Measurements from ENCODE around the gene LSR.
A peak's percentile ranks its signal among the peaks of the same experiment; 100 is the strongest.

LSR gene

DNA sequence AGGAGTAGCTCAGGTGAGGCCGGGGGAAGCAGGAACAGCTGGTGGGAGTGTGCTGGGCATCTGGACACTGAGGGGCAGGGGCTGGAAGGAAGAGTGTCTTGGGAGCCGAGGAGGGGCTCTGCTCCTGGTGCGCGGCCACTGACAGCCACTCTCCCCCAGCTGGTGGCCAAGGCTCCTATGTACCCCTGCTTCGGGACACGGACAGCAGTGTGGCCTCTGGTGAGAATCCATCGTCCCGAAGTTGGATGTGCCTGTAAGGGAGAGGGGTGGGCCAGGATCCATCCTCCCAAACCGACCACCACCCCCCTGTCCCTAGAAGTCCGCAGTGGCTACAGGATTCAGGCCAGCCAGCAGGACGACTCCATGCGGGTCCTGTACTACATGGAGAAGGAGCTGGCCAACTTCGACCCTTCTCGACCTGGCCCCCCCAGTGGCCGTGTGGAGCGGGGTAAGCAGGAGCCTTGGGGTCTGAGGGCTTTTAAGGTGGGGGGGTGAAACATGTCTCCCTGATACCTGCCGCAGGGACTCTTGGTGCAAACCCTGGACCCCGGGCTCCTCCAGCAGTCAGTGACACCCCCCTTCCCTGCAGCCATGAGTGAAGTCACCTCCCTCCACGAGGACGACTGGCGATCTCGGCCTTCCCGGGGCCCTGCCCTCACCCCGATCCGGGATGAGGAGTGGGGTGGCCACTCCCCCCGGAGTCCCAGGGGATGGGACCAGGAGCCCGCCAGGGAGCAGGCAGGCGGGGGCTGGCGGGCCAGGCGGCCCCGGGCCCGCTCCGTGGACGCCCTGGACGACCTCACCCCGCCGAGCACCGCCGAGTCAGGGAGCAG lies 17.9 kb downstream of the LSR start:
- no peak for DNase-seq

DNA sequence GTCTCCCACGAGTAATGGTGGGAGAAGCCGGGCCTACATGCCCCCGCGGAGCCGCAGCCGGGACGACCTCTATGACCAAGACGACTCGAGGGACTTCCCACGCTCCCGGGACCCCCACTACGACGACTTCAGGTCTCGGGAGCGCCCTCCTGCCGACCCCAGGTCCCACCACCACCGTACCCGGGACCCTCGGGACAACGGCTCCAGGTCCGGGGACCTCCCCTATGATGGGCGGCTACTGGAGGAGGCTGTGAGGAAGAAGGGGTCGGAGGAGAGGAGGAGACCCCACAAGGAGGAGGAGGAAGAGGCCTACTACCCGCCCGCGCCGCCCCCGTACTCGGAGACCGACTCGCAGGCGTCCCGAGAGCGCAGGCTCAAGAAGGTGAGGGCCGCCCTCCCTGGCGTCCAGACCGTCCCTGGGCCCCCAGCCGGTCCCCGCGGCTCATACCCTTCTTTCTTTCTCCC lies 18.6 kb downstream of the LSR start:
- DNase-seq, result peak in 23 of 56 donors; percentile 29 to 74 (median 51)

DNA sequence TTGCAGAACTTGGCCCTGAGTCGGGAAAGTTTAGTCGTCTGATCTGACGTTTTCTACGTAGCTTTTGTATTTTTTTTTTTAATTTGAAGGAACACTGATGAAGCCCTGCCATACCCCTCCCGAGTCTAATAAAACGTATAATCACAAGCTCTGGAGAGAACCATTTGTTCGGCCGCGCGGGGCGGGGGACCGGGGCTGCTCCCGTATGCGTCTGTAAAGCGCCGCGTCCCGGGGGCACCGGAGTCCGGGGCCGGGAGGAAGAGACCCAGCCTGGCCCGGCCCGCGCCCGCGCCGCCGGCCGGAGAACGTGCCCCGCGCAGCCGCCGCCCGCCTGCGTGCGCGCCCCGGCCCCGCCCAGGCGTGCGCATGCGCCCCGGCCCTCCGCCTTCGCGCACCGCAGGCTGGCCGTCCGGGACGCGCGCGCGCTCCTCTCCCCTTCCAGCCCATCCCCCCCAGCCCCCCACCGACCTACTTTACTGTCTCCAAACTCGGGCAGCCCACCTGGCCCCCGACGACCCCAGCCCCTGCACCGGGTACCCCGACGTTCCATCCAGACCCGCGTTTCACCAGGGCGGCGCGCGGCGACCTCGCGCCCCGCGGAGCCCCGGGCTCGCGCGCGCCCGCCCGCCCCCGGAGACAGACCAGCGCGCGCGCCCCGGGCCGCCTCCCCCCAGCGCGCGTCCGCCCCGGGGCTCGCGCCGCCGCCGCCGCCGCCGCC lies 19.2 kb downstream of the LSR start:
- peak in 46 of 56 donors; percentile 27 to 80 (median 60) for DNase-seq

DNA sequence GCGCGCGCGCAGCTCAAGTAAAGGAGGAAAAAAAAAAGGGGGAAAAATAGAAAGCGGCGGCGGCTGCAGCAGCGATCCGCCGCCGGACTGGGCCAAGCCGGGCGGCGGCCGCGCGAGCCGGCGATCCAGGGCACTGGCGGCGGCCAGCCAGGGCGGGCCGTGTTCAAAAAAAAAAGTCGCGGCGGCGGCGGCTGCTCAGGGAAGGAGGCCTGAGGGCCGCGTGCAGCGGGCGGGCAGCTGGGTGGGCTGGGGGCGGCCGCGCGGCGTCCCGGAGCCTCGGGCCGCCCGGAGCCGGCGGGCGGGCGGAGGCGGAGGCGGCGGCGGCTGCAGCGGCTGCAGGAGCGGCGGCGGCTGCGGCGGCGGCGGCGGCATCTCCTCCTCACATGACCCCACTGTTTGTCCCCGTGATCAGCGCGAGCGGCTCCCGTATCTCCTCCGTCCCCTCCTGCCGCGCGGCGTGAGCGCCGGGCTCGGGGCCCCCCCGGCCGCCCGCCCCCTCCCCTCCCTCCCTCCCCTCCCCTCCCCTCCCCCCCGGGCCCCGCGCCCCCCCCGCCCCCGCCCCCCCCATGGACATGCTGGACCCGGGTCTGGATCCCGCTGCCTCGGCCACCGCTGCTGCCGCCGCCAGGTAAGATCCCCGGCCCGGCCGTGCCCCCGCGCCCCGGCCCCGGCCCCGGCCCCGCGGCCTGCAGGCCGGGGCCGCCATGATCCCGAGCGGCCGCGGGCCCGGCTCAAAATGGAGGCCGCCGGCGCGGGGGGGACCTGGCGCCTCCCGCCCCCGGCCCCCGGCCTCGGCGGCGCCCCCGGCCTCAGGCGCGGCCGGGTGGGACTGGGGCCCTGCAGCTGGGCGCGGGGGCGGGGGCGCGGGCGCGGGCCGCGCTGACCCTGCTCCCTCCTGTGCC lies 20.0 kb downstream of the LSR start, which contains the start of gene USF2:
USF2 (plus strand) TSS at position 427 of the 902 bp plus-strand sequence; CDS start at position 567, 140 bp downstream.
- peak in 48 of 56 donors; percentile 24 to 86 (median 64) for DNase-seq

DNA sequence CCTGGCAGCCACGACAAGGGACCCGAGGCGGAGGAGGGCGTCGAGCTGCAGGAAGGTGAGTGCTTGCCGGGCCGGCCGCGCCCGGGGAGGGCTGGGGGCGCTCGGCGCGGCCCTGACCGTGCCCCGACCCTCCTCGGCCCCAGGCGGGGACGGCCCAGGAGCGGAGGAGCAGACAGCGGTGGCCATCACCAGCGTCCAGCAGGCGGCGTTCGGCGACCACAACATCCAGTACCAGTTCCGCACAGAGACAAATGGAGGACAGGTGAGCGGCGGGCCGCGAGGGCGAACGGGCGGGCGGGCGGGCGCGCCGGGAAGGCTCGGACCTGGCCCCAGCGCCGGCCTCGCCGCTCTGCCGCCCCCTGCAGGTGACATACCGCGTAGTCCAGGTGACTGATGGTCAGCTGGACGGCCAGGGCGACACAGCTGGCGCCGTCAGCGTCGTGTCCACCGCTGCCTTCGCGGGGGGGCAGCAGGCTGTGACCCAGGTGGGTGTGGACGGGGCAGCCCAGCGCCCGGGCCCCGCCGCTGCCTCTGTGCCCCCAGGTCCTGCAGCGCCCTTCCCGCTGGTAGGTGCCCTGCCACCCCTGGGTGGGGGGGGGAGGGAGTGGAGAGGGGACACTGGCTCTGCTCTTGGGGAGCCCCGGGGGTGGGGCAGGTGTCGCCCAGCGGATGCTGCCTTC lies 20.8 kb downstream of the LSR start:
- DNase-seq, result peak in 53 of 56 donors; percentile 23 to 91 (median 73)

DNA sequence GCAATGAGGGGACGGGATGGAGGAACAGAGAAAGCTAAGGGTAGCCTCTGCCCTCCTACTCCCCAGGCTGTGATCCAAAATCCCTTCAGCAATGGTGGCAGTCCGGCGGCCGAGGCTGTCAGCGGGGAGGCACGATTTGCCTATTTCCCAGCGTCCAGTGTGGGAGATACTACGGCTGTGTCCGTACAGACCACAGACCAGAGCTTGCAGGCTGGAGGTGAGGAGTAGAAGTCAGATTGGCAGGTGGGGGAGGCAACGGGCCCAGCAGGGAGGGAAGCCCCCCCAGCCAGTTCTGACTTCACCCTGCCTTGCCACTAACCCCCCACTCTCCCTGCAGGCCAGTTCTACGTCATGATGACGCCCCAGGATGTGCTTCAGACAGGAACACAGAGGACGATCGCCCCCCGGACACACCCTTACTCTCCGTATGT lies 21.6 kb downstream of the LSR start:
- DNase-seq, result no peak

DNA sequence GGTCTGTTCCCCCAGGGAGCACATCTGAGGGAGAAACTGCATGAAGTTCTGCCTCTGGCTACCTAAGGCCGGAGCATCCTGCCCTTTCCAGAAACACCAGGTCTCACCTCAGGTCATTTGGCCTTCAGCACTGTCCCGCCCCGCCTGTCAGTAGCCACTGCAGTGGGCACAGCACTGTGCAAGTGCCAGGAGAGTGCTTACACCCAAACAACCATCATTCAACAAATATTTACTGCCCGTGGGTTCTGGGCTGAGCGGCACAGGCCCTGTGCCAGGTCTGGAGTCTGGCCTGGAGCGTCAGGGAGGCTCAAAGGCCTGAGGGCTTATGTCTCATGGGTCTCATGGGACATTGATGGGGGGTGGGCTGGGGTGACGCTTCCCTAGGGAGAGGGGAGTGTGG lies 22.7 kb downstream of the LSR start:
- no peak for DNase-seq

DNA sequence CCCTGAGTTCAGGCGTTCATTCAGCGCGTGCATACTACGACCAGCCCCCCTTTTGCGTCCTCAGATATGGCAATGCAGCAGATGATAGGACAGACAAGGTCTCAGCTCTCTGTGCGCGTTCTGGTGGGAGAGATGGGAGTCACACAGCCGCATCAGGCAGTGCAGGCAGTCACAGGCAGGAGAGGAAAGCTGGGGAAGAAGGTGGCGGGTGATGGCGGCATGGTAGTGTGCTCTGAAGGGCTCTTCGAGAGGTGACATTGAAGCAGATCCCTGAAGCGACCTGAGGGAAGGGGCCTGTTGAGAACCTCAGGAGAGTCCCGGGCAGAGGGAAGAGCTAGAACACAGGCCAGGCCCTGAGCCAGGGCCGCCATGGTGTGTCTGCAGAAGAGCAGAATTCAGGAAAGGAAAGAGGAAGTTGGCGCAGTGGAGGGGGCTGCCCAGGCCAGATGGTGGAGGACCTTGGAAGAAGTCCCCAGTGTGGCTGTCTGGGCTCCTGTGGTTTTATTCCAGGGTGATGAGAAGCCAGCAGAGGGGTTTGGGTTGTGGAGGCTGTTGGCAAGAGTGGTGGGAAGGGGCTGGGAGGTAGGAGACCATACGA lies 23.4 kb downstream of the LSR start:
- peak in 7 of 56 donors; percentile 12 to 41 (median 24) for DNase-seq

DNA sequence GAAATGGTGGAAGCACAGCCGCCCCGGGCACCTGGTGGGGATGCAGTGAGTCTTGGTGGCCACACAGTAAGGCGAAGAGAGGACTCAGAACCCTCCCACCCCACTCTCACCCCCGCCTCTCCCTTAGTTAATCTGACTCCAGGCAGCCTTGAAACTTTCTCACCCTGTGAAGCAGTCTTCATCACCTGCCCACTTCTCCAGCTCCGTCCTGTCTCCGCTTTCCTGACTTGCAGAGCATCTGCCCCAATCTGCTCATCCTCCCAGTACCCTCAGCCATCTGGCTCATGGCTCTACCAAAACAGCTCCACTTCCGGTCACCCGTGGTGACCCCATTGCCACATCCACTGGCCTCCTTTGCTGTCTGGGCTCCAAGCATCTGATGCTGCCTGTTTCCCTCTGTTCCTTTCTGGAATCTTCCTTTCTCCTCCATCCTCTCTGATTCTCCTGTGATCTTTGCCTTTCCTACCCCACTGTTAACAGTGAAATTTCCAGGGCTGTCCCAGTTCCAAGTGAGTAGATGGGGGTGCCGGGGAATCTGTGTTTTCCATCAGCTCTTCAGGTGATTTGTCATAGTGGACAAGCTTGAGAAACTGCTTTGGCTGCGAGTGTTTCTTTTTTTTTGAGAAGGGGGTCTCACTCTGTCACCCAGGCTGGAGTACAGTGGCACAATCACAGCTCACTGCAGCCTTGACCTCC lies 24.3 kb downstream of the LSR start:
- no peak for DNase-seq

DNA sequence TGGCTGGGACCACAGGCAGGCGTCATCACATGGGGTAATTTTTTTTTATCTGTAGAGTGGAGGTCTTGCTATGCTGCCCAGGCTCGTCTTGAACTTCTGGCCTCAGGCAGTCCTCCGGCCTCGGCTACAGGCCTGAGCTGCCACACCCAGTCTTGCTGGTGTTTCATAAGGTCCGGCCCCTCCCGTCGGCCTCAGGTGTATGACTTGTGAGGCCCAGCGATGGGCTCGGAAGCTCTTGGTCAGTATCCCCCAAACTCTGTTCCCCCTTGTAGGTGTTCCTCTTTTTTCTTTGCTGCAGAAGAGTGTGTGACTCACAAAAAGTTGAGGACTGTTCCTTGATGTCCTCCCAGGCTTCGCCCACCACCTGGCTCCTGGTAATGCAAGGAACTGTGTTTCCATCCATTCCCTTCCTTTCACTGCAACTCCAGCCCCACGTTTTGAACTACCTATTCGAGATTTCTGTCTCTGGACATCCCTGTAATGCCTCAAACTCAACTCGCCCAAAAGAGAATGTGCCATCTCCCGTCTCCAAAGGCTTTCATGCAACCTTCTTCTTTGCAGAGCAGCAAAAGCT lies 25.0 kb downstream of the LSR start:
- no peak for DNase-seq

DNA sequence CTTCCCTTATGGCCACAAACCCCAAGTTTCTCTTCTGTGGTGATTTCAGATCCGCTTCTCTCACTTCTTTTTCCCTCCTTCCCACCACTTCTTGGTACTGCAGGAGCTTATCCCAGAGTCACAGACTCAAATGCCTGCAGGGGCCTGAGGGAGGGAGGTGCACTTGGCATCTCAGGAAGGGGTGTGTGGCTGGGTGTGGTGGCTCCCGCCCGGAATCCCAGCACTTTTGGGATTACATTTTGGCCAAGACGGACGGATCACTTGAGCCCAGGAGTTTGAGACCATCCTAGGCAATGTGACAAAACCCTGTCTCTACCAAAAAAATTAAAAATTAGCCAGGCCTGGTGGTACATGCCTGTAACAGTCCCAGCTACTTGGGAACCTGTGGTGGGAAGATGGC lies 25.5 kb downstream of the LSR start:
- DNase-seq, result no peak

DNA sequence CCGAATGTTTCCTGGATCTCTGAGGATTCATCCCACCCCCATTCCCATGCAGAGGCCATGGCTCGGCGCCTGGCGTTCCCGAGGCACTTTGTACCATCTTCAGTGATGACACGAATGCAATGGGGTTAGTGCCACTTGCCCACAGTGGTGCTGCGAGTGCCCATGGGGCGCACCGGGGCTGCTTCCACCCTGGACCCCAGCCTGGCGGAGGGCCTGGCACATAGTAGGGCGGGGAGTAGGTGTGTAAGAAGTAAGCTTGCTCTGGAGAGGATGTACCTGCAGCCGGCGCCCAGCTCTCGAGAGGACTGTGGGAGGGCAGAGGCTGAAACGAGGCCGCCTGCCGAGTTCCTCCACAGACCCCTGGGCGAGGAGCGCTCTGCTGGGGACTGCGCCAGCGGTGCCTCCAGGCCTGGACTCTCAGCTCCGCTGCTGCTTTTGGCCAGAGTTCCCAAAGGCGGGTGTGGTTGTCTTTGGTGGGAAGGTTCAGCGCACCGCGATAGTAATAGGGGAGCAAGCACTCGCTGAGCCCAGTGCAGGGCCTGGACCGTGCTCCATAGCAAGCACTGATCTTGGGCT lies 28.0 kb downstream of the LSR start:
- no peak for DNase-seq

DNA sequence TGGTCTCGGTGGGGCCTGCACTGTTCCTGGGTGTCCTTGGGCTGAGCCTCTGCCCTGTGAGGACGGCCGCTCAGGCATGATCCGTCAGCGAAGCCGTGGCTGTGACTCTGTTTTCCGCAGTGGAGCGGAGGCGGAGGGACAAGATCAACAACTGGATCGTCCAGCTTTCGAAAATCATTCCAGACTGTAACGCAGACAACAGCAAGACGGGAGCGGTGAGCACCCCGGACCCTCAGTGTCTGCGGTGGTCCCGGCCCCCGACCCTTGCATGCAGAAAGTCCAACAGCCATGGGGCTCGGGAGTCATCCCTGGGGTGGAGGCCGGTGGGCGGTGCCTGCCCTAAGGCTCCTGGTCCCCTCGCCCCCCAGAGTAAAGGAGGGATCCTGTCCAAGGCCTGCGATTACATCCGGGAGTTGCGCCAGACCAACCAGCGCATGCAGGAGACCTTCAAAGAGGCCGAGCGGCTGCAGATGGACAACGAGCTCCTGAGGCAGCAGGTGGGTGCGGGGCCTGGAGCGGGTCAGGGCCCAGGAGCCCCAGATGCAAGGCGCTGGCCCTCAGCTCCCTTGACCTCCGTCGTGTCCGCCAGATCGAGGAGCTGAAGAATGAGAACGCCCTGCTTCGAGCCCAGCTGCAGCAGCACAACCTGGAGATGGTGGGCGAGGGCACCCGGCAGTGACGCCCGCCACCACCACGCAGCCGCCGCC lies 29.9 kb downstream of the LSR start:
- no peak for DNase-seq

DNA sequence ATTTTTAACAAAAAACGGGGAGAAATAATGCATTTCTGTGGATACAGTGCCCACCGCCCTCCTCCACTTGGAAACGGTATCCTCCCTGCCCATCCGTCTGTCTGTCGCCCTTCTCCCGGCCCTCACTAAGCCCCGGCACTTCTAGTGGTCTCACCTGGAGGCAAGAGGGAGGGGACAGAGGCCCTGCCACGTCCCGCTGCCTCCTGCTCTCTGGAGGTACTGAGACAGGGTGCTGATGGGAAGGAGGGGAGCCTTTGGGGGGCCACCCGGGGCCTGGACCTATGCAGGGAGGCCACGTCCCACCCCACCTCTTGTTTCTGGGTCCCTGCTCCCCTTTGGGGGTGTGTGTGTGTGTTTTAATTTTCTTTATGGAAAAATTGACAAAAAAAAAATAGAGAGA lies 30.6 kb downstream of the LSR start:
- DNase-seq, result no peak

DNA sequence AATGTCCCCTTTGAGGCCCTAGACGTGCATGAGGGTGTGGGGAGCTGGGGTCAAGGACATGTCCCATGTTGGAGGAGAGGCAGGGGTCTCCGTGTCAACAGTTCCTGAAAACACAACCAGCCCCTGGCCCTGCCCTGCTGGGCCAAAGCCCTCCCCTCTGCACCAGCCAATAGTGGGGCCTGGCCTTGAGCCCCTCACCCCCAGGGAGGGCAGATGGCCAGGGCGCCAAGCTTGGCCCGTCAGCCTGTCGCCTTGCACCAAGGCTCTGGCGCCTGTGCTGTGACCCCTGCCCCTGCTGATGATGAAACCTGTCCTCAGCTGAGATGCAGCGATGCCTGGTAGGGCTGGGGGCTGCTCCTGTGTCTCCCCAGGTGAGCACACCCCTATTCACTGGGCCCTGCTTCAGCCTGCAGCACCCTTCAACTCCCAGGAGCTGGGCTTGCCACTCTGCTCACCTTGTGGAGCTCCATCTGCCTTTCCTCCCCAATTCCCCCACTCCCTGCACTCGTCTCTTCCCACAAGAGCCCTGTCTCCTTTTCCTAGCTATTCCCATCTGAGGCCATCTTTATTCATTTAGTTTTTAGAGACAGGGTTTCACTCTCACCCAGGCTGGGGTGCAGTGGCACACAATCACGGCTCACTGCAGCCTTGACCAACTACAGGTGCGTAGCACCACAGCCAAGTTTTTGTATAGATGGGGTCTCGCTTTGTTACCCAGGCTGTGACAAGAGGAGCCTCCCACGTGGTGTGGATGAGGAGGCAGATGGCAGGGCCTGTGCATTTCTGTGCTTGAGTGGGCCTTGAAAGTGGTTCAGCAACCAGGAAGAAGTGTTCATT lies 31.4 kb downstream of the LSR start:
- no peak for DNase-seq

DNA sequence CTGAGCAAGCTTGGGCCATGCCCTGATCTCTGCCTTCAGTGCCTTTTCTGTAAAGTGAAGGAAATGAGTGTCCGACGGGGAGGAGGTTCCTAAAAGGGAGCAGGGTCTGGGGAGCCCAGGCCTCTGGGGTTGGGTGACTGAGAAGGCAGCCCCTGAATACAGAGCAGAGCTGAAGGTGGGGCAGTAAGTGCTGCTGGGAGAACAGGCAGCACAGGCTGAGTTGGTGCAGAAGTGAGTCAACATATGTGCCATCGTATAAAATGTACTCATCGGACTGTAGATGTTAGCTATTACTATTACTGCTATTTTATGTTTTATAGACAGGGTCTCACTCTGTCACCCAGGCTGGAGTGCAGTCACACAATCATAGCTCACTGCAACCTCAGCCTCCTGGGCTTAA lies 32.5 kb downstream of the LSR start:
- no peak for DNase-seq
